Heart left ventricle (tissue), 16 donors: ENCODE data around the gene ADAT1. TPM values are rescaled to one million over a fixed set of nuclear protein-coding genes. Genes with fewer than 3 reads are reported as not detected.

Experiments
- ATAC-seq, 4 donors: fragments of 200-7000 bp; cut with Tn5 transposase; one replicate each; pipeline ENCODE4 v1.9.1; 2020 to 2022; ENCODE audit warnings: moderate library complexity in 4 of 4, mild to moderate bottlenecking in 3 of 4, moderate number of reproducible peaks in 1 of 4
- DNase-seq, 5 donors: peaks; one replicate each; pipeline ENCODE4 v3.0.0-alpha.2; 2020
- H3K27ac ChIP-seq, 12 donors: fragments of 200-600 bp; sonication (generic) in 4 of 12; one replicate each; pipeline versions ENCODE4 v1.5.0 to v1.8.0; 2016 to 2022; ENCODE audit warnings: mild to moderate bottlenecking in 2 of 12
- H3K27me3 ChIP-seq, 9 donors: fragments of 200-600 bp; sonication (generic) in 2 of 9; one replicate each; pipeline versions ENCODE4 v1.5.1 to v1.8.0; 2016 to 2022; ENCODE audit warnings: mild to moderate bottlenecking in 3 of 9
- H3K36me3 ChIP-seq, 9 donors: fragments of 200-600 bp; sonication (generic) in 2 of 9; one replicate each; pipeline versions ENCODE4 v1.5.0 to v1.8.0; 2018 to 2022; ENCODE audit warnings: mild to moderate bottlenecking in 2 of 9
- H3K4me1 ChIP-seq, 12 donors: fragments of 200-600 bp; sonication (generic) in 4 of 12; one replicate each; pipeline versions ENCODE4 v1.5.0 to v1.8.0; 2016 to 2022; ENCODE audit warnings: mild to moderate bottlenecking in 3 of 12
- H3K4me3 ChIP-seq, 12 donors: fragments of 200-600 bp; sonication (generic) in 4 of 12; one replicate each; pipeline versions ENCODE4 v1.5.0 to v1.8.0; 2017 to 2022; ENCODE audit warnings: mild to moderate bottlenecking in 9 of 12, moderate library complexity in 4 of 12
- H3K9me3 ChIP-seq, 12 donors: fragments of 200-600 bp; sonication (generic) in 4 of 12; one replicate each; pipeline versions ENCODE4 v1.5.0 to v1.8.0; 2016 to 2022; ENCODE audit warnings: mild to moderate bottlenecking in 1 of 12
- CTCF ChIP-seq, 12 donors: fragments of 200-600 bp; sonication (generic) in 4 of 12; IDR thresholded peaks; one replicate each; pipeline versions ENCODE4 v1.5.0 to v1.8.0; 2018 to 2022; ENCODE audit warnings: antibody characterized with exemption in 12 of 12, mild to moderate bottlenecking in 5 of 12
- POLR2A ChIP-seq, 2 donors: fragments of 450-650 bp; IDR thresholded peaks; one replicate each; pipeline ENCODE4 v1.6.1; 2017; ENCODE audit warnings: antibody characterized with exemption in 2 of 2, mild to moderate bottlenecking in 2 of 2, moderate library complexity in 2 of 2
- WGBS, 4 donors: extraction: QIAGEN DNeasy Blood & Tissue Kit in 2 of 4; methylation state at CpG; one replicate each; pipeline versions ENCODE4 v1.1.5 to v1.1.7; 2013 to 2018; 5-methylcytosine and 5-hydroxymethylcytosine counted together
- intact Hi-C, 10 donors: fragments of 100-400 bp; cut with DNase I; formaldehyde crosslinking; loops; one replicate each; pipeline versions ENCODE4 v1.11.1 to v1.14.2; 2022
- polyA plus RNA-seq, 2 donors: library from polyadenylated mRNA; stranded (reverse); fragments of 200-250 nt; gene quantifications; one replicate each; pipeline ENCODE4 v1.2.3, GENCODE V29; 2013
- total RNA-seq, 9 donors: library from RNA; depleted of rRNA in 2 of 9; stranded (reverse); fragments of >200 nt in 2 of 9; fragmentation: NEBNext Ultra II Directional in 3 of 9; extraction: Animal tissue kit (Norgen Biotek cat#: 25700) in 3 of 9; gene quantifications; one replicate each; pipeline versions ENCODE4 v1.1.0 to v1.2.4, GENCODE V29; 2016 to 2023
- donor health status: ischemic (EF 13 %, LVEDD 7.1; RV severe dilation, severe dysfunction).
- donor health status: healthy with polysubstance abuse.
- donor health status: DM: no; HTN: yes; CAD: no.
- donor health status: DM: no; HTN: no; CAD: no.
- donor health status: ischemic (EF 25% LVEDD 6.9; RV normal size, moderate dysfunction).
- donor health status: ischemic (EF 25% LVEDD 5.7; RV mildly dilated, moderate dysfunction).
- donor health status: healthy.
- donor health status: DM: yes; HTN: yes; CAD: no.
- donor health status: ischemic (EF 35%, LVEDD 5.7; RV mildly dilated, moderate dysfunction).
- donor health status: nonischemic (EF 11% LVEDD 7.7; RV severe dilation, severe dysfunction).
- donor health status: DM: yes; HTN: yes; CAD: no.
- donor health status: PGD.
- donor health status: ischemic (EF 29% LVEDD 5.4; RV normal size, mild dysfunction).
- donor health status: nonischemic (EF 23%, LVEDD 6.1; RV moderate dilation, normal function).

The ADAT1 gene
- total and polyA plus RNA-seq, 11 donors = 8.0 to 37.5 (median 21.0) TPM

- DNase-seq (peak; percentile 93 to 95 (median 94)), ATAC-seq (peak; percentile 96 to 98 (median 98))
- TF ChIP-seq POLR2A (IDR thresholded peaks at IDR 0.05) (peak; percentile 79 to 97), CTCF (IDR thresholded peaks at IDR 0.05) (no peak)
- Histone ChIP-seq H3K27me3 (no peaks in the 10 kb centered on the region), H3K4me3 (peak within 1 kb of the TSS; percentile 85 to 99 (median 95)), H3K9me3 (no peaks in the 10 kb centered on the region), H3K27ac (peak within 1 kb of the TSS; percentile 93 to 99 (median 97)), H3K36me3 (peaks cover 0 to 34% (median 26%) of the 10 kb centered on the region in 9 donors), H3K4me1 (peaks cover 21 to 65% (median 48%) of the 10 kb centered on the region in 12 donors)
- WGBS, 4 donors = 0 to 1% (median 0%) methylated on average over 28 to 76 of the region's 76 CpGs
- intact Hi-C loops = loop anchor here in 6 of 10 donors (1.0 to 10.0 kb wide), 5 partner anchors 24 to 117 kb away; partner anchors contain the start of gene ADAT1 (in 4 of the 6)
Observed at GRCh38 chr16:75647492-75648264, 24.6 kb upstream of the ADAT1 start, which contains the start of the genes KARS1 and TERF2IP. Gene KARS1, minus strand, starts transcription at chr16:75647665. Its CDS starts 26 bp downstream, at chr16:75647639. Gene TERF2IP, plus strand, starts transcription at chr16:75647773. Its CDS starts 110 bp downstream, at chr16:75647883.

- ATAC-seq (peak in 3 of 4 donors; percentile 25 to 45 (median 34)), DNase-seq (no peak)
- H3K9me3 ChIP-seq = no peaks in the 10 kb centered on the region
- intact Hi-C loops = loop anchor here in 6 of 10 donors (1.0 to 10.0 kb wide), 4 partner anchors 24 to 118 kb away; partner anchors contain the start of gene ADAT1 (in 4 of the 6)
- WGBS, 4 donors = 0 to 1% (median 0%) methylated on average over 11 to 18 of the region's 18 CpGs
- peak overlapping the region in 11 of 12 donors; percentile 94 to 99 (median 98) for H3K27ac ChIP-seq
- H3K4me1 ChIP-seq = peaks cover 21 to 59% (median 43%) of the 10 kb centered on the region in 12 donors
- peaks cover 0 to 40% (median 32%) of the 10 kb centered on the region in 9 donors for H3K36me3 ChIP-seq
- peak overlapping the region; percentile 85 to 99 (median 95) for H3K4me3 ChIP-seq
- H3K27me3 ChIP-seq = no peaks in the 10 kb centered on the region
- TF ChIP-seq POLR2A (IDR thresholded peaks at IDR 0.05) = no peak
- TF ChIP-seq CTCF (IDR thresholded peaks at IDR 0.05) = no peak
Observed at GRCh38 chr16:75647112-75647491, 24.0 kb upstream of the ADAT1 start.

- WGBS, 4 donors = 83 to 87% (median 85%) methylated on average over 7 of the region's 7 CpGs
- Histone ChIP-seq H3K4me1 (peaks cover 5 to 34% (median 22%) of the 10 kb centered on the region in 12 donors), H3K27ac (peak overlapping the region in 1 of 12 donors; percentile 33), H3K9me3 (no peaks in the 10 kb centered on the region), H3K36me3 (peaks cover 0 to 67% (median 55%) of the 10 kb centered on the region in 9 donors), H3K4me3 (no peak overlapping the region), H3K27me3 (no peaks in the 10 kb centered on the region)
- TF ChIP-seq POLR2A (IDR thresholded peaks at IDR 0.05) (no peak), CTCF (IDR thresholded peaks at IDR 0.05) (no peak)
- ATAC-seq (no peak), DNase-seq (no peak)
- intact Hi-C loops = loop anchor here in 2 of 10 donors (5.0 to 10.0 kb wide), 2 partner anchors 118 to 120 kb away; no protein-coding TSS in a partner anchor
Observed at GRCh38 chr16:75644240-75645012, 21.3 kb upstream of the ADAT1 start.
